Inferior parietal cortex (tissue), 1 donor: Measurements from ENCODE around the gene PRKCE.

ENCODE experiments used
- DNase-seq: peaks from one replicate; pipeline ENCODE4 v3.0.0-alpha.2; 2016; ENCODE audit errors: extremely low spot score

Gene PRKCE

DNA sequence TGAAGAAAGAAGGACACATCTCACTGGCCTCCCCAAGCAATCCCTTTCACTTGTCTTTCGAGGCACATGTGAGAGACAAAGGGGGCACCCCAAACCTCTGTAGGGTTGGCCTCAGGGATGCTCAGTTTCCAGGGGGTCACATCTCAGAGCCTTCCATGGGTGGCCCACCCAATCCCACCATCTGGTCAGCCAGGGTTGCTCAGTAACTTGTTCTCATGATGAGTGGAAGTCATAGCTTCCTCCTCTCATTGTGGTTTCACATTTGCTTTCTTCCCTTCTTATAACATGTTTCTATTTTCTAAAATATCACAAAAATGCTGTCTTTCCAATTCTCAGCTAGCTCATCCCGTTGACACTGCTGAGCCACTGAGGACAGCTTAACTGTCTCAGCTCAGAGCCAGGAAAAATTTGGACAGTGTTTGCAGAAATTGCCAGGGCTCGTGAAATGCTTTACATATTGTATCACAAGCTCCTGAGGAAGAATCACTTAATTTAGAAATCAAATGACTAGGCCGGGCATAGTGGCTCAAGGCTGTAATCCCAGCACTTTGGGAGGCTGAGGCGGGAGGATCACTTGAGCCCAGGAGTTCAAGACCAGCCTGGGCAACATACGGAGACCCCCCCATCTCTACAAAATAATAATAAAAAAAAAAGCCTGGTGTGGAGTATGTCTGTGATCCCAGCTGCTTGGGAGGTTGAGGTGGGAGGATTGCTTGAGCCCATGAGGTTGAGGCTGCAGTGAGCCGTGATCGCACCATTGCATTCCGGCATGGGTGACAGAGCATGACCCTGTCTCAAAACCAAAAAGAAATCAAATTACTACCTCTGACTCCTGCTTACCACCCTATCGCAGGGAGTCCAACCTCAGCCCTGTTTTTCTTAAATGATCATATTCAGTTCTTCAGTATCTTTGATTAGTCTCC is 129.3 kb downstream of the PRKCE start:
- DNase-seq, result no peak

DNA sequence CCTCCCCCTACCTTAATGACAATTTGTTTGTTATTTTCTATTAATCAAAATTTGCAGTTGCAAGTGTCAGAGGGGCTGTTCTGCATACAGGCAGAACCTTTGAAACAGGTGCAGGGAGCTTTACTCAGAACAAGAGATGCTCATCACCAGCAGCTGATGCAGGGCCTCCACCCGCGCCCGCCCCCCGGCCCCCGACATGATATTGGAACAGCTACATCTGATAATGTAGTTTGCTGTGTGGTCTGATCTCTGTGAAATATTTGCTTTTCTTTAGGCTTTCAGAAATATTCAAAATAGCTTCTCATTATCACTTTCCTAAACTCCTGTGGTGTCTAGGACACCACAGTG is 130.0 kb downstream of the PRKCE start:
- DNase-seq, result no peak

DNA sequence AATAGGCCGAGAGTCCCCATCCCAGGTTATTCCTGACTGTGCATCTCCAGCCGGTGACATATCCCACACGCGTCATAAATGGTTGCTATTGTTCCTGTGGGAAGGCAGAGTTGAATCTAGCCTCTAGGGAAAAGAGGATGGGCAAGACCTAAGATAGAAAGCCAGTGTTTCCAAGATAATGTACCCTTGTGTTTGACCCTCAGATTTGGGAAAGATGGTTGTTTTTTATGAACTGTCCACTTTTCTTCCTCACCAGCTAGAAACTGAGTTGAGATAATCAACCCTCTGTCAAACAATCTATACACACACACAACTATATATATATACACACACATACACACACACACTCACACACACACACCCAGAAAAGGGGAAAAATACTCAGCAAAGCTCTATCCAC is 131.0 kb downstream of the PRKCE start:
- no peak for DNase-seq

DNA sequence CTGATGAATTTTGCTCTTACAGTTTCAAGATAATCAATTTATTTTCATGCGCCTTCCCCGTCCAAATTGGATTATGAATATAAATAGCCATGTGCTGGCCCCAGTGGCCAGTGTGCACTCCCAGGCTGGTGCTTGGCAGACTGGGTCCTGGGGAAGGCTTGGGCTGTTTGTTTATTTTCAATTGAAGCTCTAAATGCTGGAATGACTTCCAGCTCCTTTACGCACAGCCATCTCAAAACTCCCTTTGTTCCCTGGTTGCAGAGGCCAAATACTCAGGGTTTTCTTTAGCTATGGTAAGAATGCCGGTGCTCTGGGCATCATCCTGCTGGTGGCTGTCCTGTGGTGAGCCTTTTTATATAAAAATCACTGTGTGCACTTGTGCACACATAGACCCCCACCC is 131.5 kb downstream of the PRKCE start:
- peak; percentile 41 for DNase-seq

DNA sequence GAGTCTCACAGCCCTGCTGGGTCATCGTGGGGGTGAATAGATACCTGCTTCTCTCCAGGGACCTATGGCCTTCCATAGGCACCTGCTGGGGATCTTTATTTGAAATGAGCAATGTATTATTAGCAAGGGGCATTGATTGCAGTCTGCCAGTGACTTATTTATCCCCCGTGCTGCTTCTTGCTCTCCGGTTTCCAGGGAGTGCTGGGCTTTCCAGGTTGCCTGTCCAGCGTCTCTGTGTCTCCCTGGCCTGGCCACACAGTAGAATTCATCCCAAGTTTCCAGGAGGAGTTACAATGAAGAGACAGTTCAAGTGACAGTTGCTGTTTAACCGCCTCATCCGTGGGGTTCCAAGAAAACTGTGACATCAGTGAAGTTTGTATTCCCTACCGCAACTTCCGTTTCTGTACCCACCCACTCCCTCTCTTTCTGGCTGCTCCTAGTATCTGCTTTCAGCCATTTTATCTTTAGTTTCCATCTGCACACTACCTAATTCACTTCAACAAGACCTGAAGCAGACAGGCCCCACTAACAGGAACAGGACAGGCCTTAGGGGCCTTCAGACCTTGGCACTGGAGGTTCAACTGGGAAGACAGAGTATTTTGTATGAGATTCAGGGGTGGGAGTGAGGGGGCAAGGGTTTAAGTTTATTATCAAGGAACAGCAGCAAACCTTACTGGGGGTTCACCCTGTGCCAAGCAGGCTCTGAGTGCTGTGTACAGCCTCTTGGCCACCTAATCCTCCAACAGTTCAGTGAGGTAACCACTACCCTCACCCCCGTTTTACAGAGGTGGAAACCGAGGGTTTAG is 134.8 kb downstream of the PRKCE start:
- peak; percentile 34 for DNase-seq

DNA sequence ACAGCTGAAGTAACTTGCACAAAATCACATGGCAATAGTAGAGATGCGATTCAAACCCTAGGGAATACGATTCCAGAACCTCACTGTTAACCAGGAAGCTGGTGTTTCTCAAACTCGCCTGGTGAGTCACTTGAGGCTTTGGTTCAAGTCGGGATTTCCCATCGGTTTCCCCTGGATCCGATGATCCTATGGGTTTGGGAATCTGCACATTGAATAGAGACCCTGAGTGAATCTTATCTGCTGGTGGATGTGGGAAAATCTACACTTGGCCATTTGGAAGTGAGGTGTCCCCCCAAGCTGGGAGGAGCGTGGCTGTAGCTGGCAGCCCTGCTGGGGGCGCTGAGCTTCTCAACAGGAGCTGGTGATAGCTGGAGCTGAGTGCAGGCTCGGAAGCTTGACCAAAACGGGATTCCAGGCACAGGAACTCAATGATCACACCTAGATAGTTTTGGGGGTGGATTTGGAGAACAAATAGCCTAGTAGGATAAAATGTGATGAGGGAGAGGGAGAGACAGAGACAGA is 135.4 kb downstream of the PRKCE start:
- no peak for DNase-seq

DNA sequence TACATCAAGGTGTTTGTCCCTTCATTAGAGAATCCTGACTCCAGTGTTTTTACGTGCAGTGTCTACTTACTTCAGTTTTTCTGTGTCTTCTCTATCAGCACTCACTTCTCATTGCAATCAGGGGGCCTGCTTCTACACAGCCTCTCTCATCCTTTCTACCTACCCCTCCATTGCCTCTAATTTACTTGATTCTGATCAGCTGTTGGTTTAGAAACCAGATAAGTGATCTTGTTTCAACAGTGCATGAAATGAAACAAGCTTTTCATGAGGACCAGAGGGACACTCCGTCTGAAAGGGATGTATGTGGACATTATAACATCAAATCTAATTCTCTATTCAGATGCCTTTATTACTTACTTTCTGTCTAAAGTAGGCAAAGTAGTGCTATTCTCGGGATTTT is 136.9 kb downstream of the PRKCE start:
- no peak for DNase-seq

DNA sequence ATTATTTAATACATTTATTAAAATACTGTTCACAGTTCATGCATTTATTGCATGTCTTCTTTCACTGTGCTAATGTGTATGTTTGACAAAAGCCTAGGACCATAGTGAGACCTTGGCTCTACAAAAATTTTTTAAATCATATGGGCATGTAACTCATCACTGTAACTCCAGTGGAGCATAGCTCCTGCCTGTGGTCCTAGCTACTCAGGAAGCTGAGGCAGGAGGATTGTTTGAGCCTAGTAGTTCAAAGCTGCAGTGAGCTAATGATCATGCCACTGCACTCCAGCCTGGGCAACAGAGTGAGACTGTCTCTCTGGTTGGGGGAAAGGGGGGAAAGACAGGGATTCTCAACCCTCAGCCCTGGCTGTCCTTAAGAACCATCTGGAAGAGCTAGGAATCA is 137.8 kb downstream of the PRKCE start:
- no peak for DNase-seq

DNA sequence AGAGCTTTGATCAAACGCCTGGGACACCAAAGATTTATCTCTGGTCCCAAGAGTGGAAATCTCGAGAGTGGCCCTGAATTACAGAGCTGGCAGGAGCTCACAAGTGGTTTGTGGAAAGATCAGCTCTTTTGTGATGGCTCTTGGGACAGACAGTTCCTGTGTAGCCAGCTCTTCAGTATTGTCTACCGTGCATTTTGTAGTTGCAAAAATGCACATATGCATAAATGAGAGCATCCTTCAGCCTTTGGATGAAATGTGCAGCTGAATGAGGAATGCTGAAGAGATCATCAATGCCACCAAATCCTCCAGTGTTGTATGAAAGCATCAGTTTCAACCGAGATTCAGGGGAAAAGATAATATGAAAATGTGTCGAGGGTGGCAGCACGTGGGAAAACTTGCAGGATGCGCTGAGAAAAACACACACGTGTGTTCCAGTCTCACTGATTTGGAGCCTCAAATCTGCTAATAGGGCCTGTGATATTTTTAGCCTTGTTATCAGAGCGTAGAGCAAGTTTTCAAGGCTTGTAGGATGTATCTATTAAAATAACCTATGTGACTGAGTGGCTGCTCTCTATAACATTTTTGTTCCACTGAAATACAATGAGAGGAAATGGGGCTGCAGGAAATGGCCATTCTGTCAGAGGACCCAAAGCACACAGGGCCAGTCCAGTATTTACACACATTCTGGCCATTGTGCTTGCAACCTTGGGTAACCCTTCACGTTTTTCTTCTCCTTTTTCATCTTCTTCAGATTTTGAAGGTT is 138.7 kb downstream of the PRKCE start:
- no peak for DNase-seq

DNA sequence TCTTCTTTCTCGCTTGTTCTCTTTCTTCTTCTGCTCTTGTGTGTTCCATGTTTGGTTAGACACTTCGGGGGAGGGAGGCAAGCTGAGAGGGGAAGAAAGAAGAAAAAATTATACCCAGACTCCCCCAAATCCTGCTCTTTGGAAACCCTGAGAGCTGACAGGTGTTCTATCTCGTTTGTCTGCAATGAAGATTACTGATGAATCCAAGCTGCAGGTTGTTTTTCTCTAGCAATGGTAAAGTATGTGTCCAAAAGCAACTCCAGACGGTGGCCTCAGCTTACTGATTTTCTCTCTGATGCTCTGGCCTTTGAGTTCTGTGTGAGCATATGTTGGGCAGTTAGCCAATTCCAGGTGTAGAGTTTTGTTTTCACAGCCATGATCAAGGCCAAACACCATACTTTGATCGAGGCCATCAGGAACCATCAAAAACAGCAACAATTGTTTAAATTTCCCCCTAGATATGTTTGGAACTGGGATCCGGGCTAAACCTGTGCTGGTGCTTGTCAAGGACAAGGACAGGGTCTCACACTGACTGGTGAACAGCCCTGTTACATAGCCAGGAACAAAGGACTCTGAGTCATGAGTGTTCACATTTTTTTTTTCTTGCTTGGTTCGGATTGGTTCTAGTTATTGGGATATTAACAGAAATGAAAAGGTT is 142.0 kb downstream of the PRKCE start:
- DNase-seq, result no peak

DNA sequence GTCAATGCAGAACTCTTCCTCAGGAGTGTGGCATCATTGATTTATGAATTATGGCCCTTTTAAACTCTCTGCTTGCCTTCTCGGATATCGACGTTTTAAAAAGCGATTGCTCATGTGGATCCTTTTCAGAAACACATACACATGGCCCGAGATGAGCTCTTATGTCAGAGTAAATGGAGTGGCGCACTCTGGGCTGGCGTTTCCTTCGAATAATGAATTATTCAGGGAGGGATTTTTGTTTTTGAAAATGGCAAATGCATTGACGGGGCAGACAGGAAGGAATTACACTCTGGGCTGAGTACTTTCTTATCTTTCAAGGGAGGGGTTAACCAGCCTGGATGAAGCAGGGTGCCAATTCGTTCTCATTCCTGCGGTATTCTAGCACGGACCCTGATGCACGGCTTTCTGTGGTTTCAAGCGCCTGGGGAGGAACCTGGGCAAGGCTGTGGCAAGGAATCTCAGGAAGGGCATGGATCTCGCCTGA is 142.7 kb downstream of the PRKCE start:
- DNase-seq, result no peak

DNA sequence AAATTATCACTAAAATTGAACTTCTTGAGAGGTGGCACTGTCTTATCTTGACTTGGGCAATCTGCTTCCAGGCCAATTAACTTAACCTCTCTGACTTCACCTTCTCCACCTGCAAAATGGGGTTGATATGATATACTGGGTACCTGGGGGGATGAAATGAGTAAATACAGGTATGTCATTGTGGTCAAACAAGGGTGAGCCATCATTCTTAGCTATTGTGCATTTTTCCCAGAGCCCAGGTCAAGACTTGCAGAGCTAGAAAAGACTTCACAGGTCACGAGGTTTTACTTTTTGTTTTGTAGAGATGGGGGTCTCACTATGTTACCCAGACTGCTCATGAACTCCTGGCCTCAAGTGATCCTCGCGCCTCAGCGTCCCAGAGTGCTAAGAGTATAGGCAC is 145.0 kb downstream of the PRKCE start:
- DNase-seq, result no peak

DNA sequence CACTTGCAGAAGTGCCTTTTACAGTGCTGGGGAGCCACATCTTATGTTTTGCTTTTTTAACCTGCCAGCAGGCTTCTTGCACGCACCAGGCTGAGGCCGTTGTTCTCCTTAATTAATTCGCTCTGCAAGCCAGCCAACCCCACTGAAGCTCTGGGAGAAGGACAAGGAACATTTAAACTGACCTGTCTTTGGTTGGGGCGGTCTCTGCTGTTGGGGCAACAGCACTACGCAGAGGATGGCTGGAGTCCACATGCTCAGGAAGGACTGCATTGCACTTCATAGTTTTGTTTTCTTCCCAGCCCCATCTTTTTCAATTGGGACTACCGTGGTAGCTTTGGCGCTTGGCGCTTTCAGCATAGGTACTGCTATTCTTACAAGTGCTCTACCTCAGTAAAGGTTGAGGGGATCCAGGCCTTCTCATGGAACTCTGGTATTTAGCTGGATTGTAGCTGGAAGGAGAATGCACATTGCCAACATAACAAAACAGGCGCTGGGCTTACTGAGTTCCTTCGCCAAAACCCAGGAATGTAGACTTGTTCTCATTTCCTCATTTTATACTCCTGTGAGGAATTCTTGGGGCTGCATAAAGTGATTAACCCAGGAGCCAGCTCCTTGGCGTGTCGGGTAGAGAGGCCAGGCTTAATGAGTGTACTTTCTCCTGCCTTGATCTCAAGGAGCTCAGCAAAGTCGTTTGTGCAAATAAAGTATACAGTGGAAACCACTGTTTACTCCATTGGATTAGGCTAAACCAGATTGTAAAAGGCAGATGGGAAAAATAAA is 146.2 kb downstream of the PRKCE start:
- no peak for DNase-seq

DNA sequence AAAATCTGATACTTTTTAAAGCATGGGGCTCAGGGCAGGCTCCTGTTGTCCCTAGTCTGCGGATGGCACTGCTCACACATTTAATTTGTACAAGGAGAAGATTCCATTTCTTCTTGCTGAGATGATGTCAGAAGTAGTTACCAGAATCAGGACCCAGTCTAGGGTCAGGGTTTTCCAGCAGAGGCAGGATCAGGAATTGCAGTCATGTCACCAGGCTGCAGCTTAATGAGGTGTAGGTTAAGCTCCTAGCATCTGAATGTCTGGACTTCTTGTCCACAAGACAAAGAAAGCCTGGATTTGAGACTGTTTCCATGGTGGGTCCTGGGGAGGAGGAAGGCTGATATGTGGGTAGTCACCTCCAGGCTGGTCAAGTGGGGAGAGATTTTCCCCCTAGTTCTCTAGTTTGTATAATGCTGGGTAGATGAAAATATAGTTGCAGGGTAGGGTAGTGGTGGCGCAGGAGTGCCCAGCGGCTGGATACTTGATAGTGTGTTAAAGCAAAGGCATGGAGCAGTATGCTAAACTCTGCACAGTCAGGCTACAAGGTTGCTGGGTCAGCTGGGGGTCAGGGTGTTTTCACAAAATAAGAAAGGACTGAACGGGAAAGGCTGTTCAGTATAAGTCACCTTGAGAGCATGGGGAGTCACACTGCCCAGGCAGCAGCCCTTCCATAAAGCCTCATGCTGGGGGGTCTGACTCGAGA is 148.4 kb downstream of the PRKCE start:
- DNase-seq, result no peak

DNA sequence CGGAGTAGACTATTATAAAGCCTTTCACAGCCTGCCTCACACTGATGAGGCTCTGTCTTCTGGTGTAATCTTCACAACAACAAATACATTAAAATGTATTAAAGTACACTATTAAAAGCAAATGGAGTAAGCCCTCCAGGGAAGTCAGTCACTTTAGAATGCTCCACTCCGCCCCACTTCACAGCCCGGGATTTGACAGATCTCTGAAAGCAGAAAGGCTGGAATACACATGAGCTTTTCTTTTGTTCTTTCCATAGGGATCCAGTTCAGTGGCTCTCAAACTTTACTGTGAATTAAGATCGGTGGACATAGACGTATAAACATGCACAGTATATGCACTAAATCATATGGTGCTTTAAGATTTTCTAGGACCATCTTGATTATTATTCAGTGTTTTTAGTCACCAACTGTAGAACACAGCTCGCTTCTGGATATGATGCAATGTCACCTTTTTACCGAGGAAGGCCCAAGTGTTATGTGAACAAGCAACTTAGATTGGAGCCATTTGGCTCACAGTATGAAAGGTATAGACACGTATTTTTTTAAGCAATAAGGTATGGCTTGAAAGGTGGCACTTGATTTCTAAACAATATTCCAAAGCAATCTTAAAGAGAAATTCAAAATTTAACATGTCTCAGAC is 151.1 kb downstream of the PRKCE start:
- DNase-seq, result no peak

DNA sequence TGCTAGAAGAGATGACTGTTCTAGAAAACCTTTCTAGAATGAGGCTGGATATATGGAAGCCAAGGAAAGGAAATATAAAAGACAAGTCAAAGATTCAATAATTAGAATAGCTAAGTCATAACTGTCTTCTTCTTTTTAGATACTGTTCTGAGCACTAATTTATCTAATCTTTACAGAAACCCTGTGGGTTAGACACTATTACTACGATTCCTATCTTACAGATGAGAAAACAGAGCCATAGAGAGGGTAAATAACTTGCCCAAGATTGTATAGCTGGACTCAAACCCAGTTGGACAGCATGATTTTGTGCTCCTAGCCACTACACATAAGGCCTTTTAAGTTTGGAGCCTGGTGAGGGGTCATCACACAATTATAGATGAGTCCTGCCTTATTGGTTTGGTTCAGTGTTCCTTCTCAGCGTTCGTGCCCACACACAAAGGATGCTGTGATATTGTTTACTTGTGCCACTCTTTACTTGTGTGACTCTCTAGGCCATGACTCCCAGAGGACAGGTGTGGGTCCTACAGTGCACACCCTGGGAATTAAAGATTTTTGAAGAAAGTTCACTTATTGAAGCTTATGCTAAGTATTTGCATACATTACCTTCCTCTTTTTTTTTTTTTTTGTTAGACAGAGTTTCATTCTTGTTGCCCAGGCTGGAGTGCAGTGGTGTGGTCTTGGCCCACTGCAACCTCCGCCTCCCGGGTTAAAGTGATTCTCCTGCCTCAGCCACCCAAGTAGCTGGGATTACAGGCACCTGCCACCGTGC is 153.7 kb downstream of the PRKCE start:
- DNase-seq, result no peak

DNA sequence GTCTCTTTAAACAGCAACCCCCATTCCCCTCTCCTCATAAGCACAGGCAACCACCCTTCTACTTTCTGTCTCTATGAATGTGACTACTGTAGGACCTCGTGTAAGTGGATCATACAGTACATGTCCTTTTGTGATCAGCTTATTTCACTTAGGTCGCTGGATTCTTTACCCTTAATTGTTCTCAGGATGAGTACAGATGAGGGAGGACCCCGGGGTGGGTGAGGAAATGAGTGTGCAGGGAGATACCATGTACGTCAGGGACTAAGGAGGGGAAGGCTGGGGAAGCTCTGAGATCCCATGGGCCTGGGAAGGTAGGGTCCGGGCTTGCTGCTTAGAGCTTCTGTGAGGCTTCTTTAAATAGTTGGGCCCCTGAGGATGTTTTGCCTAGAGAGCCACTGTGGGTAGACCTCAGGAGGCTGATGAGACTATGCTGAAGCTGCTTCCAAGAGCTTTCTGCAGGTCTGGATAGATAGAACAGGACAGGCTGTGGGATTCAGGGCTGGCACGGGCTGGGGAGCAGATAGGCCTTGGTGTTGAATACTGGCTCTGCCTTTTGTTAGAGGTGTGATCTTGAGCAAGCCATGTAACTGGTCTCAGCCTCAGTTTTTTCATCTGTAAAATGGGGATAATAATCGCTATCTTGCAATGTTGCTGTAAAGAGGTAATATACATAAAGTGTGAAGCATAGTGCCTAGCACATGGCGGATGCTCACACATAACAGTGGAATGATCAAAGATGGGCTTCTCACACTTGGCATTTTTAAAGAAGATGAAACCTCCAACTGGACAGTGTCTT is 155.3 kb downstream of the PRKCE start:
- no peak for DNase-seq

DNA sequence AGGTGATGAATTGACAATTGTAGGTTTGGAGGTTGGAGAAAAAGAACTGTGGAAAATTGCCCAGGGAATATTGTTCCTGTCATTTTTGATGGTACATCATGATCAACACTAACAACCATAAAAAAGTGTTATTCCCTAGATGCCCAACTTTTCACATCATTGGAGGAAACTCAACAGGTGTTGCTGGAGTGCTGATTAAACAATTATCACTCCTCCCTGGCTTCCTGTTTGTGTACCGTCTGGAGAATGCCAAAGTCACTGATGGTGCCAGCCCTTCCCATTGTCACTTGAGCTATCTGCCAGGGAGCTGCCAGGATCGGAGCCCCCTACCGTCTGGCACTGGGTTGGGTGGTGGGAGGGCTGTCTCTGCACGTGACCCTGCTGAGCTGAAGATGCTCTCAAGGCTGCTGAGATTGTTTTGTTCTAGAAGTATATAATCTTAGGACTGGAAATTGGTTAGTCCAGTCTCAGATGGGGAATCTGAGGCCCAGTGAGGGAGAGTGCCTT is 156.9 kb downstream of the PRKCE start:
- DNase-seq, result no peak
